Nephron (organoid): Measurements from ENCODE around the gene ZNF831.

ENCODE experiments used
- H3K27ac Mint-ChIP-seq, 3 experiments: 2 replicates each; pipeline ENCODE4 v1.8.0; 2020; ENCODE audit warnings: mixed read lengths in 3 of 3, mild to moderate bottlenecking in 2 of 3, moderate library complexity in 1 of 3
- H3K27me3 Mint-ChIP-seq: 2 replicates; pipeline ENCODE4 v1.8.0; 2021; ENCODE audit warnings: low read depth, mild to moderate bottlenecking, moderate library complexity, mixed read lengths
- H3K36me3 Mint-ChIP-seq: 2 replicates; pipeline ENCODE4 v1.8.0; 2020; ENCODE audit warnings: low read depth, mixed read lengths
- H3K4me1 Mint-ChIP-seq: 2 replicates; pipeline ENCODE4 v1.8.0; 2020; ENCODE audit warnings: mixed read lengths
- H3K4me3 Mint-ChIP-seq, 3 experiments: 2 replicates each; pipeline ENCODE4 v1.8.0; 2020; ENCODE audit warnings: mild to moderate bottlenecking in 3 of 3, mixed read lengths in 3 of 3, moderate library complexity in 2 of 3
- H3K9me3 Mint-ChIP-seq: 2 replicates; pipeline ENCODE4 v1.8.0; 2020; ENCODE audit warnings: mixed read lengths
- TF ChIP-seq, protein P1 (sequence below), 3 experiments: fragments of 200-600 bp; sonication (generic); IDR thresholded peaks; one replicate each; pipeline ENCODE4 v1.5.0; 2021; ENCODE audit warnings: antibody characterized with exemption in 3 of 3; ENCODE audit not compliant: unreplicated experiment in 3 of 3

Gene ZNF831

DNA sequence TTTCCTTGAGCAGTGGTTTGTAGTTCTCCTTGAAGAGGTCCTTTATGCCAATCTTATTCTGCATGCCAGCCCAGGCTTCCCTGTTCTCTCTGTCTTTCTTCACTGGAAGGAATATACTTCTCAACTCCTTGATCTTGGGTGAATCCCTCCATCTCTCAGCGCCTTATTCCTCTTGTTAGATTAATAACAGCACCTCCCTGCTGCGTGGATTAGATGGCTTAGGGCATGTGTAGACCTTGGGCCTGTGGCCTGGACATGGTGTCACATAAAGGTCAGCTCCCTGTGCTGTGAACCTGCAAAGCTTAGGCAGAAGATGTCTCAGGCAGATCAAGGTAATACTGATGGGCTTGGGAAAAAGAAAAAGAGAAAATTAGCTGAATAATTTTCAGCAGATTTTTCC lies 18.3 kb downstream of the ZNF831 start:
- Mint-ChIP-seq H3K27ac (no peak overlapping the region), H3K27me3 (peaks cover 26% of the 10 kb centered on the region), H3K9me3 (peaks cover 13% of the 10 kb centered on the region), H3K4me3 (no peak overlapping the region), H3K4me1 (no peaks in the 10 kb centered on the region), H3K36me3 (no peaks in the 10 kb centered on the region)
- TF ChIP-seq, protein P1, sequence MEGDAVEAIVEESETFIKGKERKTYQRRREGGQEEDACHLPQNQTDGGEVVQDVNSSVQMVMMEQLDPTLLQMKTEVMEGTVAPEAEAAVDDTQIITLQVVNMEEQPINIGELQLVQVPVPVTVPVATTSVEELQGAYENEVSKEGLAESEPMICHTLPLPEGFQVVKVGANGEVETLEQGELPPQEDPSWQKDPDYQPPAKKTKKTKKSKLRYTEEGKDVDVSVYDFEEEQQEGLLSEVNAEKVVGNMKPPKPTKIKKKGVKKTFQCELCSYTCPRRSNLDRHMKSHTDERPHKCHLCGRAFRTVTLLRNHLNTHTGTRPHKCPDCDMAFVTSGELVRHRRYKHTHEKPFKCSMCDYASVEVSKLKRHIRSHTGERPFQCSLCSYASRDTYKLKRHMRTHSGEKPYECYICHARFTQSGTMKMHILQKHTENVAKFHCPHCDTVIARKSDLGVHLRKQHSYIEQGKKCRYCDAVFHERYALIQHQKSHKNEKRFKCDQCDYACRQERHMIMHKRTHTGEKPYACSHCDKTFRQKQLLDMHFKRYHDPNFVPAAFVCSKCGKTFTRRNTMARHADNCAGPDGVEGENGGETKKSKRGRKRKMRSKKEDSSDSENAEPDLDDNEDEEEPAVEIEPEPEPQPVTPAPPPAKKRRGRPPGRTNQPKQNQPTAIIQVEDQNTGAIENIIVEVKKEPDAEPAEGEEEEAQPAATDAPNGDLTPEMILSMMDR (IDR thresholded peaks at IDR 0.05; ENCODE audit: unreplicated experiment in 3 of 3): no peak

DNA sequence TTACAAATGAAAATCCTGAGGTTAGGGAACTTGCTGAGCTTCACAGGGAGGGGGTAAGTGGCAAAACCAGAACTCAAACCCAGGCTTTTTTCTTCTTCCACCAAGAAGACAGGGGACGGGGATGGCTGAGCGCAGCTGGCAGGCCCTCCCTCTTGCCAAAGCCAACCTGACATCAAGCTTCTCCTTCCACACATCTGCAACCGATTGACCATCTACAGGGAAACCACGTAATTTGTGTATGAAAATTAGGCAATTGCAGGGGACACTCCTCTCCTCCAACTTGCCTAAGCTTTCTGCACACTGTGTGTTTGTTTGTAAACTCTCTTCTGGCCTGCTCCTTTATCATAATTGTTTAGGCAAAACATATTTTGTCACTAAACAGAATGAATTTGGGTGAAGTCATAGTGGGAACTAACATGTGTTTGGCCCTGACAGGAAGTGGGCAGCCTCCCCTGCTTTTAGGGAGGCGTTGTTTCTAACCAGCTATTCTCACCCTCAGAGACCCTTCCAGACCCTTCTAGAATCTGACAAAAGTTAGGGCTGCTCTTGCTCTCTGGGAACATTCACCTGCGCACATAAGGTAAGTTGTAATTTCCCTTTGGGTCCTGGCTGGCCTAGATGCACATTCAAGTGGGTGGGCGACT lies 18.9 kb downstream of the ZNF831 start:
- TF ChIP-seq, protein P1 (IDR thresholded peaks at IDR 0.05; ENCODE audit: unreplicated experiment in 3 of 3): no peak
- H3K9me3 Mint-ChIP-seq: peaks cover 13% of the 10 kb centered on the region

DNA sequence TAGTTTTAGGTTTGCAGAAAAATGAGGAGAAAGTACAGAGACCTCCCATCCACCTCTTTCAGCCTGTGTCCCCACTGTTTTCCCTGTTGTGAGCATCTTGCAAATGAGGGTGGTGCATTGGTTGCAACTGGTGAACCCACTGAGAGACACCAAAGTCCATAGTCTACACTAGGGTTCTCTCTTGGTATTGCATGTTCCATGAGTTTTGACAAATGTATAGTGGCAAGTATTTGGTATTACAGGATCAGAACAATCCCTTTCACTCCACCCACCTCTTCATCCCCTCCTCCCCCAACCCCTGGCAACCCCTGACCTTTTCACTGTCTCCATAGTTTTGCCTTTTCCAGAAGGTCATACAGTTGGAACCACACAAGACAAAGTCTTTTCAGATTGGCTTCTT lies 20.1 kb downstream of the ZNF831 start:
- TF ChIP-seq, protein P1 (IDR thresholded peaks at IDR 0.05; ENCODE audit: unreplicated experiment in 3 of 3): no peak
- Mint-ChIP-seq H3K27ac (no peak overlapping the region), H3K36me3 (no peaks in the 10 kb centered on the region), H3K9me3 (peaks cover 13% of the 10 kb centered on the region), H3K4me1 (no peaks in the 10 kb centered on the region), H3K4me3 (no peak overlapping the region), H3K27me3 (peaks cover 28% of the 10 kb centered on the region)

More for the DNA sequence above, 18.9 kb downstream of the ZNF831 start:
- Mint-ChIP-seq H3K27me3 (peaks cover 30% of the 10 kb centered on the region), H3K36me3 (no peaks in the 10 kb centered on the region), H3K4me3 (no peak overlapping the region), H3K4me1 (no peaks in the 10 kb centered on the region), H3K27ac (no peak overlapping the region)

DNA sequence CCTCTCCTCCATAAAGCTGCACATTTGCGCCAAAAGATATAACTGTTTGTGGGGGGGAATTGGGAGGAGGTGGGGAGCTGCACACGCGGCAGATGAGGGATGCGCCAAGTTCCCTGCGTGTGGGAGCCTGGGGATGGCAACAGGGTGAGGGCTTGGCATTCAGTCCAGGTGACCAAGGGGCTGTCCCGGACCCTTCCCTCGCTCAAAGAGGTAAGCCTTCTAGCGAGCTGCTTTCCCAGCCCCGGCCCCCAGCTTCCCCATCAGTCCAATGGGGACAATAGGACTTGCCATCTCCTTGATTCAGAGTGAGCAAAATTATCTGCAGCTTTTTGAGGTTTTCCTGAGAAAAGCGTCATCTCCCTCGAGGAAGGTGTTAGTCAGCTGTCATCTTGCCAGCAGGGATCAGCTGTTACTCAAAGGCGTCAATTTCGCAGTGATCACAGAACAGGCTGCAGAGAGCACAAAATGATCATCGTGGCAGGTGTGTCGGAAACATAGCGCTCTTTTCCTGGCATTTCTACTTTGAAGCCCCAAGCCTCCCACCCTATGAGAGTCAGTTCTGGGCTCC lies 21.3 kb downstream of the ZNF831 start:
- Mint-ChIP-seq H3K4me1 (no peaks in the 10 kb centered on the region), H3K4me3 (no peak overlapping the region), H3K27ac (no peak overlapping the region), H3K9me3 (peaks cover 13% of the 10 kb centered on the region), H3K27me3 (peaks cover 22% of the 10 kb centered on the region), H3K36me3 (no peaks in the 10 kb centered on the region)
- TF ChIP-seq, protein P1 (IDR thresholded peaks at IDR 0.05; ENCODE audit: unreplicated experiment in 3 of 3): no peak

DNA sequence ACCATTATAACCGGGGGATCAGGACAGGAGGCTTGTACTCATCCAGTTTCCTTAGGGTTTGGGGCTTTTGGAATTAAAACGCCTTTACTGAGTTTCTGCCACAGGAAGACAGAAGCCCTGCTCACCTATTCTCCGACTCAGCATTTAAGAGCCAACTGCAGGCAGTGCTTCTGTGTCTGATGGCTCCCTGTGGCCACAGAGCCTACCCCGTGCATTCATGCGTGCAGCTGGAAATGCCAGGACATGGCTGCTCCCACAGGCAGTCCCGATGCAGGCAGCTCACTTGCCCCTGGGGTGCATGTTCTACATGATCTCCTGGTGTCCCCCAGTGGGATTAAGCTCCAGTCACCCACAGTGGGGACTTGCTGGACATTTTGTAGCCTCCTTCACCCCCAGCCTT lies 22.2 kb downstream of the ZNF831 start:
- Mint-ChIP-seq H3K4me3 (no peak overlapping the region), H3K27ac (no peak overlapping the region), H3K9me3 (peaks cover 13% of the 10 kb centered on the region), H3K27me3 (peaks cover 22% of the 10 kb centered on the region), H3K4me1 (no peaks in the 10 kb centered on the region), H3K36me3 (no peaks in the 10 kb centered on the region)
- TF ChIP-seq, protein P1 (IDR thresholded peaks at IDR 0.05; ENCODE audit: unreplicated experiment in 3 of 3): no peak

DNA sequence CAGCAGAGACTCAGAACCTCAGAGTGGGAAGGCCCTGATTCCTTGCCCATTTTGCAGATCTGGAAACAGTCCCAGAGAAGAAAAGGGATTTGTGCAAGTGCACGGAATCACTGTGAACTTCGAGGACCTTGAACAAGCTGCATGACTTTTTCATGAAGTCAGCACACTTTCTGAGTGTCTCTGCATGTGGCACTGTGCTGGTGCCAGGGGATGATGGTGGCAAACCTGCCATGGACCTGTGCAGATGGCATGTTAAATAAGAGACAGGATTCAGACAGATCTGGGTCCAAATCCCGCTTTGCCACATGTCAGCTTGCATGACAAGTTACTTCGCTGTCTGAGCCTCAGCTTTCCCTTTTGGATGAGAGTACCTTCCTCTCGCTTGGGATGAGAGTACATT lies 26.8 kb downstream of the ZNF831 start:
- TF ChIP-seq, protein P1 (IDR thresholded peaks at IDR 0.05; ENCODE audit: unreplicated experiment in 3 of 3): no peak
- no peaks in the 10 kb centered on the region for H3K4me1 Mint-ChIP-seq
- peaks cover 19% of the 10 kb centered on the region for H3K27me3 Mint-ChIP-seq
- H3K9me3 Mint-ChIP-seq: no peaks in the 10 kb centered on the region
- H3K4me3 Mint-ChIP-seq: no peak overlapping the region
- H3K27ac Mint-ChIP-seq: no peak overlapping the region
- no peaks in the 10 kb centered on the region for H3K36me3 Mint-ChIP-seq
